Left lung (tissue), 10 donors: ENCODE data around the gene NEO1. TPM values are rescaled to one million over a fixed set of nuclear protein-coding genes. Genes with fewer than 3 reads are reported as not detected.

Experiments
- ATAC-seq: fragments of 200-7000 bp; cut with Tn5 transposase; one replicate; pipeline ENCODE4 v1.9.1; 2020; ENCODE audit warnings: moderate library complexity
- DNase-seq, 4 donors: peaks; one replicate each; pipeline ENCODE4 v3.0.0-alpha.2; 2013 to 2020
- H3K27ac ChIP-seq, 2 donors: fragments of 200-600 bp; sonication (generic) in 1 of 2; one replicate each; pipeline versions ENCODE4 v1.5.0 to v1.8.0; 2020 to 2021
- H3K27me3 ChIP-seq, 2 donors: fragments of 200-600 bp; sonication (generic) in 1 of 2; one replicate each; pipeline versions ENCODE4 v1.5.0 to v1.8.0; 2020 to 2021
- H3K36me3 ChIP-seq, 2 donors: fragments of 200-600 bp; sonication (generic) in 1 of 2; one replicate each; pipeline versions ENCODE4 v1.5.0 to v1.8.0; 2020 to 2021
- H3K4me1 ChIP-seq, 2 donors: fragments of 200-600 bp; one replicate each; pipeline ENCODE4 v1.8.0; 2021
- H3K4me3 ChIP-seq, 2 donors: fragments of 200-600 bp; sonication (generic) in 1 of 2; one replicate each; pipeline versions ENCODE4 v1.5.0 to v1.8.0; 2020 to 2021; ENCODE audit warnings: mild to moderate bottlenecking in 1 of 2
- H3K9me3 ChIP-seq, 2 donors: fragments of 200-600 bp; sonication (generic) in 1 of 2; one replicate each; pipeline versions ENCODE4 v1.5.0 to v1.8.0; 2020 to 2021
- CTCF ChIP-seq, 2 donors: fragments of 200-600 bp; sonication (generic) in 1 of 2; IDR thresholded peaks; one replicate each; pipeline versions ENCODE4 v1.5.0 to v1.8.0; 2021; ENCODE audit warnings: antibody characterized with exemption in 2 of 2
- intact Hi-C, 2 donors: fragments of 100-400 bp; cut with DNase I; formaldehyde crosslinking; loops; one replicate each; pipeline versions ENCODE4 v1.11.2 to v1.14.2; 2022
- polyA plus RNA-seq, 6 donors: library from polyadenylated mRNA; unstranded; fragments of 120-200 nt; gene quantifications; one replicate each; pipeline ENCODE4 v1.2.1, GENCODE V29; 2013; ENCODE audit not compliant: insufficient read length in 6 of 6
- total RNA-seq, 2 donors: library from RNA; stranded (reverse); fragmentation: NEBNext Ultra II Directional; extraction: Animal tissue kit (Norgen Biotek cat#: 25700); gene quantifications; one replicate each; pipeline ENCODE4 v1.2.1, GENCODE V29; 2021
- donor health status: DM: no; HTN: yes; CAD: no.
- donor health status: DM: no; HTN: no; CAD: no.

Gene NEO1
- total and polyA plus RNA-seq, 8 donors = 30.1 to 155 (median 110) TPM

- no peaks in the 10 kb centered on the region for H3K36me3 ChIP-seq
- no peak for TF ChIP-seq CTCF (IDR thresholded peaks at IDR 0.05)
- intact Hi-C loops = no loop called here
- H3K4me1 ChIP-seq = peaks cover 0 to 5% of the 10 kb centered on the region in 2 donors
- no peaks in the 10 kb centered on the region for H3K27me3 ChIP-seq
- H3K27ac ChIP-seq = no peak overlapping the region
- H3K9me3 ChIP-seq = no peaks in the 10 kb centered on the region
- no peak for ATAC-seq
- DNase-seq = peak in 1 of 4 donors; percentile 31
- no peak overlapping the region for H3K4me3 ChIP-seq
These were observed 87.7 kb downstream of the NEO1 start for GRCh38 chr15:73139744-73140553.

- ATAC-seq (no peak), DNase-seq (no peak)
These were observed 89.1 kb downstream of the NEO1 start for GRCh38 chr15:73141216-73141900.

GRCh38 chr15:73142802-73143762 lies 90.8 kb downstream of the NEO1 start:
- TF ChIP-seq CTCF (IDR thresholded peaks at IDR 0.05) = no peak
- intact Hi-C loops = no loop called here
- DNase-seq = peak in 1 of 4 donors; percentile 60

More at GRCh38 chr15:73141216-73141900, 89.1 kb downstream of the NEO1 start:
- Histone ChIP-seq H3K27ac (no peak overlapping the region), H3K9me3 (no peaks in the 10 kb centered on the region), H3K4me3 (no peak overlapping the region), H3K4me1 (peaks cover 0 to 5% of the 10 kb centered on the region in 2 donors), H3K27me3 (no peaks in the 10 kb centered on the region), H3K36me3 (no peaks in the 10 kb centered on the region)
- intact Hi-C loops = no loop called here
- TF ChIP-seq CTCF (IDR thresholded peaks at IDR 0.05) = no peak

GRCh38 chr15:73143763-73144155 lies 91.5 kb downstream of the NEO1 start:
- TF ChIP-seq CTCF (IDR thresholded peaks at IDR 0.05) = no peak
- Histone ChIP-seq H3K4me3 (no peak overlapping the region), H3K4me1 (peaks cover 0 to 5% of the 10 kb centered on the region in 2 donors), H3K9me3 (no peaks in the 10 kb centered on the region), H3K27me3 (no peaks in the 10 kb centered on the region), H3K27ac (no peak overlapping the region), H3K36me3 (no peaks in the 10 kb centered on the region)
- ATAC-seq (no peak), DNase-seq (no peak)
- intact Hi-C loops = no loop called here

More at GRCh38 chr15:73142802-73143762, 90.8 kb downstream of the NEO1 start:
- no peak overlapping the region for H3K4me3 ChIP-seq
- H3K36me3 ChIP-seq = no peaks in the 10 kb centered on the region
- no peak overlapping the region for H3K27ac ChIP-seq
- H3K9me3 ChIP-seq = no peaks in the 10 kb centered on the region
- H3K4me1 ChIP-seq = peaks cover 0 to 5% of the 10 kb centered on the region in 2 donors
- no peak for ATAC-seq
- H3K27me3 ChIP-seq = no peaks in the 10 kb centered on the region
